Stimulated activated CD4-positive, alpha-beta T cell treated with anti-CD3 and anti-CD28 coated beads, Interleukin-12 subunit alpha, Interleukin-12 subunit beta, amount 100 ng/mL, for 48 hours (primary cell): Measurements from ENCODE around the gene MRPL54.

Experiments
- DNase-seq, 3 donors: peaks; one replicate each; pipeline ENCODE4 v3.0.0-alpha.2; 2020; ENCODE audit warnings: low read depth in 2 of 3, low spot score in 1 of 3

MRPL54 gene

DNA sequence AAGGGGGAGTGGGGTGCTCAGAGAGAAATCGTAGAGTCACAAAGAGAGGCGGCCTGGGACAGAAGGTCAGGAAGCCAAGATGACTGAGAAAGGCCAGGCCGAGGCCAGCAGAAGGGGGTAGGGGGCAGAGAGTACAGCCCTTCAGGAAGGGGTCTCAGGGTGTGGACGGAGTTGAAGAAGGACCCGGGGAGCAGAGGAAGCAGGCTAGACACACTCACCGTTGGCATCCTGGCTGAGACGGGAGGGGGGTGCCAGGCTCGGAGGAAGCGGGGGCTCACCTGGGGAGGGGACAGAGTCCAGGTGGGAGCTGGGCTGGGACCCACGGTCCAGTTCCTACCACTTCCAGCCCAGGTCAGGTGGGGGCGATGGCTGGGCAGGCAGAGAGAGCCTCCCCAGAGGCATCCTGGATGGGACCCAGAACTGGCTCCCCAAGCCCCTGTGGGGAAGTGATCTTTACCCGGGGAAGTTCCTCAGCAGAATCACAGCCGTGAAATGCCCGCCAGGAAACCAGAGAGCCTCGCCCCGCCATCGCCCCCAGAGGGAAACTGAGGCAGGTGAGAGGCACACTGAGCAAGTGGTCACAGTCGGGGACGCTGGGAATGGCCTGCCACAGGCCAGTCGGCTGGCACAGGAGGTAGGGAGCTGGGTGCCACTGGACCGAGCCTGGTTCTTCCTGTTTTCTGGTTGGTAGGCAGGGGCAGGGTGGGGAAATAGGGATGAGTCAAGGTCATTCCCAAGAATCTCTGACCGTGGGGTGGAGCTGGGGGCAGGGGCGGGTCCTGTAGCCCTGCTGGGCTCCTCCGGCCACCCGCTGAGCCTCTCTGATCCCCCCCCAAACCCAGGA, 22.3 kb downstream of the MRPL54 start:
- no peak for DNase-seq

DNA sequence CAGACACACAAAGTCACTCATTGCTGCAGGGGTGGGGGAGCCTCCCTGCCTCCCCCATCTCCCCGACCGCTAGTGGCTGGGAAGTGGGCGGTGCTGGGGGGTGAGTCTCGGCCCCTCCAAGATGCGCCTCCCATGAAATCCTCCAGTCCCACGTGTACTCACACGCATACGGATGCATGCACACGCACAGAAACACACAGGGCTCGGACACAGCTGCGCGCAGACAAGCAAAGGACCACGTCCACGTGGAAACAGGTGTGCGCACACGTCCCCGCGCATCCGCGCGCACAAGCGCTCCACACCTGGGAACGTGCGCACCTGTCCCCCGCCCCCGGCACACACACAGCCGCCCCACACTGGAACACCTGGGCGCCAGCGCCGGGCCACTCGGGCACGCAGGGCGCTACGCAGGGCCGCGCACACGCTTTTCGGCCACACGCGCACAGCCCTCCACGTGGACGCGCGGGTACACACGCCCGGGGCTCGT, 23.0 kb downstream of the MRPL54 start:
- no peak for DNase-seq

DNA sequence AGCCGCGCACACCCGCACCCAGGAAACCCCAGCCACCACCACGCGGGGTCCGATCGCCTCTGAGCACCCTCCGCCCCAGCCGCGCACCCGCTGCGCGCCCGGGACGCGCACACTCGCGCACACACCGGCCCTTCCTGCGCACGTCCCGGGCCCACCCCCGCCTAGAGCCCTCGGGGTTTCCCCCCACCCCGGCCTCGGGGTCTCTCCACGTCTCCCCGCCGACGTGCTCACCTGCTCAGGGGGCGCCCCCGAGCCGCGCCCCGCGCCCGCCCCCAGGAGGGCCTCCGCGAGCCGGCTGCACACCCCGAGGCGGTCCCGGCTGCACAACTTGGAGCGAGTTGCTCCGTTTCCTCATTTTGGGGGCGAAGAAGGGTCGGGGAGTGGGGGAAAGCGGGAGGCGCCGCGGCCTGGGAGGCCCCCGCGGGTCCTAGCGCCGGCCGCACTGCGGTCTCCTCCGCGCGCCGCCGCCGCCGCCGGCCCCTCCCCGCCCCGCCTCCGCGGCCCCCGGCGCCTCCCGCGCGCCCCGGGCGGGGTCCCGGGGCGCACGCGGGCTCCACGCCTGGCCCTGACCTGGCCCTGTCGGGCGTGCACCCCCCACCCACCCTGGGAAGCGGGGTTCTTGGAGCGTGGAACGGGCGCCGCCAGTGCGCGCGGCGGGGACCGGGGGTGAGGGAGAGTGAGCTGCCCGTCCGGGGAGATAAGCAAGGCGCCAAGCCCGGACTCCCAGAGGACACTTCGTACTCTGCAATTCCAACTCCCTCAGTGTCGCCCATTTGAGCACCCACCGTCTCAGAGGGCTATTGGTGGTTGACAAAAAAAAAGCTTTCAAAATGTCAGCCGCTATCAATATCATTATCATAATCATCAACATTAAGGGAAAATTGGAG, 23.7 kb downstream of the MRPL54 start, which contains the start of gene MATK:
Gene MATK (minus strand): TSS at position 444 of the 887 bp plus-strand sequence. CDS start 1,246 bp downstream, outside the sequence.
- DNase-seq = peak in 1 of 3 donors; percentile 10

DNA sequence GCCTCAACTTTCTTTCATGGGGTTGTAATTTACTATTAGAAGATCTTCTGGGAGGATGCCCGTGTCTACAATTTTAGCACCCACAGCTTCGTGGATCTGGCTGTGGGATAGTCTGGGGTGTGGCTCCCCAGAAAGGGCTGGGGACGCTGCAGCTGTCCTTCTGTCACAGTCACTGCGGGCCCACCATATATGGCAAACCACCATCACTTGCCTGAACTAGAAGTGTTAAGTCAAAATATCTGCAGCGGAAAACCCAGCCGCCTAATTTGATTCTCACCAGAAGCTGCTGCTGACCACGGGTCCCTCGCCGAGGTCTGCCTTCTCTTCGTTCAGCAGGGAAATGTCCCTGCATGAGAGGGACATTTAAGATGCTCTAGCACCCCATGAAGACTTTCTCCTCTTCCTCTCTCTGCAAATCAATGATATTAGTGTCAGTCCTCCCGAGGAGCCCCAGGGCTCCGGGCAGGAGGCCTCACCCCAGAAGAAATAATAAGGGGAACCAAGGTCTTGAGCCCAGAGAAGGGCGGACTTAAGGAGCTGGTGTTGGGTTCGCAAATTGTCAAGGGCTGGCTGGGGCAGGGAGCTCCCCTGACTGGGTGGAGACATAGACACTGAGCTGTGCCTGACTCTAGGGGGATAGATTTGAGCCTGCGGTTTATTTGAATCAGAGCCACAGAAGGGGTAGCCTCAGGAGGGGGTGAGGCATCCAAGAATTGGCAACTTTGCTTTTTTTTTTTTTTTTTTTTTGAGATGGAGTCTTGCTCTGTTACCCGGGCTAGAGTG, 26.7 kb downstream of the MRPL54 start:
- no peak for DNase-seq

DNA sequence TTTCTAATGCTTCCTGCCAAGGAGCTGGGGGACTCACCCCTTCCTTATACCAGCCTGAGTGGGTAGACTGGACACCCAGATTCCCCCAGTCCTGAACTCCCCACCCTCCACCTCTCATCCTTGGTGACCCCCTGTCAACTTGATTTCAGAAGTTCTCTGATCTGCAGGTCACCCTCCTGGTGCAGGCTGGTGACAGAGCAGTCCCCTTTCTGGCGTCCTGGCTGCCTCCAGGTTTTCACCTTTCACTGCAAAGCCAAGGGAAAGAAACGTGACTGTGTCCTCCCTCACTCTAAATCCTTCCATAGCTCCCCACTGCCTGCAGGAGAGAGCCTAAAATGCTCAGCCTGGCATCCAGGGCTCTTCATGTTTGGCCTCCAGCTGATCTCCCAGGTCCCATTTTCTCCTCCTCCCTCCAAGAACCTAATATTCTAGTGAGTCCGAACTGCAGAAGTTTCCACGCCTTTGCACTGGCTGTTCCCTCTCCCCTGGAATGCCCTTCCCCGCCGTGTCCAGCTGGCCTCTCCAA, 27.8 kb downstream of the MRPL54 start:
- DNase-seq = no peak

DNA sequence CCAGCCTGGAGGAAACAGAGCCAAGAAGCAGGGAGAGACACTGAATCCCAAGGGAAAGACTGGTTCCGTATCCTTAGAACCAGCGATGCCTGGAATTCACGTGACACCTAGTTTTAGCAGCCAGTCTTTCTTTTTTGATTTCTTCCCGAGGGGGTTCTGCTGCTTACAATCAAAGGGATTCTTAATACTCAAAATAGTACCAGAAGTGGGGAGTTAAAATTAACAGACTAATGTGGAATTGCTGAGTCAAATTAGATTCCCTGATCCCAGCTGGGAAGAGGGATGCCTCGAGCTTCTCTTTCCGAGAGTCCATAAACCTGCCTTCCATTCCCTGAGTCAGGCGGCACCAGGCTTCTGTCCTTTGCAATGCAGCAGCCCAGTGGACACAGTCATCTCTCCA, 28.5 kb downstream of the MRPL54 start:
- DNase-seq = no peak

DNA sequence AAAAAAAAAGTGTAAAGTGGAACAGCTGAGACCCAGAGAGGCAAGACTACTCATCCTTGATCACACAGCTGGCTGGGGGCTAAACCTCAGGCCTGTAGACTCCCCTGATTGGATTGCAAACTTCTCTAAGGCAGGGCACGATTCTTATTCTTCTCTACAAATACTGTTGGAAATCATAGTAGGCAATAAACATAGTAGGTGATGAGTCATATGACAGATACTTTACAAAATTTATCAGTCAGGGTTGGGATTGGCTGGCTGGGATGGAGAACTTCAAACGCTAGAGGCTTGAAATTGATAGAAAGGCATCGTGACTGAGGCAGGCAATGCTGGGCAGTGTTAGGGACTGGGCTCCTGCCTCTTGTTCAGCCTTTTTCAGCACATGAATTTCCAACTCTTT, 29.6 kb downstream of the MRPL54 start:
- no peak for DNase-seq

DNA sequence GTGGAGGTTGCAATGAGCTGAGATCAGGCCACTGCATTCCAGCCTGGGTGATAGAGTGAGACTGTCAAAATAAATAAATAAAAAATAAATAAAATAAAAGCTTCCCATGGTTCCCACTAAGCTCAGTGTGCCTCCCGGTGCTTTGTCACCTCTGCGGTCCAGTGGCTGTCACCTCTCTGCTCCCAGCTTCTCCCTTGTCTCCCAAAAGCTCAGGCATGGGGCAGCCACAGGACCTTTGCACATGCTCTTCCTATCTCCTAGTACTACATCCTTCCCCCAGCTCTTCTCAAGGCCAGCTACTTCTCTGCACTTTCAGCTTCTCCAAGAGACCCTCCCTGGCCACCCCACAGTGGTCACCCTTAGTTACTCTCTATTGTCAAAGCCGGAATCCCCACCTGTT, 31.3 kb downstream of the MRPL54 start:
- no peak for DNase-seq

DNA sequence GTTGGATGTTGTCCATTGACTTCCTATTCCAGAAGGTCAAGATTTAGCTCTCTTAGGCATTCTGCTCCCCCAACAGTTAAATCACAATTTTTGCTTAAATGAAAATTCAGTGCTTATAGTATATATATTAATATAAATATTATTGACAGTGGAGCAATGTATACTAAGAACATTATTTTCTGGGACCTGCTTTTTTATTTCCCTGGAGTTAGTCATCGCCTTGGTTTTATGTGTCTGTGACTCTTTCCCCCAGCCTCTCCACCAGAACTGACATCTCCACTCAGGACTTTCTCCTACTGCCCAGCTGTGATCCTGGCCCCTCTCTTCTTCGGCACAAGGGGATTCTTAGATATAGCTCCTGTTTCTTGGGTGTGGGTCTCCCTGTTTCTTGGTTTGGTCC, 33.9 kb downstream of the MRPL54 start:
- DNase-seq = no peak

DNA sequence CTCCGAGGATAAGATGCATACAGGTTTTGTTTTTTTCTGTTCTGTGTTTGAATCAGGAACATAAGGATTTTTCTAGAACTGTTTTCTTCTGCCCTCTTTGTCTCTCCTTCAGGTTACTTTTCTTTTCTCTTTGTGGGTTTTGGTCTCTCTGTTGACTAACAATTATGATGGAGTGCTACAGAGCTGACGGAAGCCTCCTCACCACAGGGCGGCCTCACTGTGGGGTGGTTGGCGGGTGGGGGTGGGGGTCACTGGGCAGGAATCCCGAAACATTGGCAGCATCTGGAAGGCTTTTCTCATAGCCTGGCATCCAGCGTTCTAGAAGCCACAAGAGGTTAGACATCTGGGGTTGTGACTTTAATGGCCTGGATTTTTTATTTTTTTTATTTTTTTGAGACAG, 35.7 kb downstream of the MRPL54 start:
- no peak for DNase-seq

DNA sequence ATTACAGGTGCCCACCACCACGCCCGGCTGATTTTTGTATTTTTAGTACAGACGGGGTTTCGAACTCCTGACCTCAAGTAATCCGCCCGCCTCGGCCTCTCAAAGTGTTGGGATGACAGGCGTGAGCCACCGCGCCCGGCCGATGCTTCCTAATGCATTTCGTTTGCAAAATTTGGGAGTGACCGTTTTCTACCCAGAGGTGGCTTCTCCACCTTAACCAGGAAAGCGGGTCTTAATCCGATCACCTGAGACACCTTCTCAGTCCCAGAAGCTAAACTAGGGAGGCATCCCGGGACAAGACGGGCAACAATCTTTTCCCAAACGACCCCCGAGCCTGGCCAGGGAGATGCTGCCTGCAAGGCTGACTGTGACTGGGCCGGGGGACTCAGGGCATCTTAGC, 38.5 kb downstream of the MRPL54 start:
- DNase-seq = no peak

DNA sequence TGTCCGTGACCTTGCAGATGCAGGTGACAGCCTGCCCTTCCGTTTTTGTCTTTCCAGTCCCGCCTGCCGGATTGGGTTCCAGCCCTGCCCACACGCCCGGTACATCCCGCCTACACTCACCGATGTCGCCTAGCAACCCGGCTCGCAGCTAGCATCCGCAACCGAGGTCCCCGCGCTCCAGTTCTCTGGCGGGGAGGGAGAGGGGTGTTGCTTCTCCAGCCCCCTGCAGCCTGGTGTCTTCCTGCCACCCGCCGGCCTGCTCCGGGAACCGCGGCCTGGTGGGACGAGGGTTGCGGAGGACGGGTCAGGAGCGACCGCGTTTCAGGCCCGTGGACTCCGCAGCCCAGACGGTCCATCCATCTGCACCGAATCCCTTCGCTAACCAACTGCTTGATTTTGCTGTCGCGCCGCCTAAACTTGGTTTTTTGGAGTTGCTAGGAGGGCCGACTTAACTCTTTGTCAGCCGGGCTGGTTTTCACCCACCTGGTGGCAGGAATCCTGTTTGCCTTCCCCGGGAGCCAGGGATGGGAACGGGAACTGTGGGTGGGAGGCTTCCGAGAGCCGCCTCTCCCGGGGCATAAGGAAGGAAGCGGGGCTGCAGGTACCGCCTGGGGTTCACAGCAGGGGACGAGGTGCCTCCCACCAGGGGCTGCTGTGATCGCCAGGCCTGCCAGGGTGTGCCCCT, 39.1 kb downstream of the MRPL54 start:
- DNase-seq = peak in 1 of 3 donors; percentile 43

DNA sequence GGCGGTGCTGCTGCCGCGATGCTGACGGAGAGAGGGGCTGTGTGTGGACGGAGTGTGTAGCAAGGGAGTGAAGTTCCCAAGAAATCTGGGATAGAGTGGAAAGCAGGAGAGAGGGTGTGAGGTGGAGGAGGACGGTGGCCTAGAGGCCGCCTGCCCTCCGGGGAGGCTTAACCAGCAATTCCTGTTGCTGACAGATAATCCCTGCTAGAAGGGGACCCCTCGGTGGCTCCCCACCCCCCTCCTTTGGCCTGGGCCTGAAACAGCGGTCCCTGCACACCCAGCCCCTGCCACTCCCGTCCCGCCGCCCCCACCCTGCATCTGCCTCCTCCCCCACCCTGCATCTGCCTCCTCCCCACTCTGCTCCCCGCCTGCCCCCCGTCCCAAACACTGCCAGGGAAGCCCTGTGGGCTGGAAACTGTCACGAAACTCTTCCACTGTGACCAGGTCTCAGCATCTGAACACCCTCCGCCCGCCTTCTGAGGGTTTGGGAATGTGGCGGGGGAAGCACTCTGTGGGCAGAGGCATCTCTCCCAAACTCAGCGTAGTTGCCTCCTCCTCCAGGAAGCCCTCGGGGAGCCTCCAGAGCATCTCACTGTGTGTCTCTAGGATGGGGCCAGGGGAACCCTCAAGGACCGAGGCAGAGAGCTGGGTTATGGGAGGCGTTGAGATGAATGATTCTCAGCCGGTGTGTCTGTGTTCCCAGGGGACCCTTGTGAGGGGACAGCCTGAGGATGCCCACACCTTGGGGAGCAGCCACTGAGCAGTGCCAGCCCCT, 40.8 kb downstream of the MRPL54 start:
- no peak for DNase-seq

DNA sequence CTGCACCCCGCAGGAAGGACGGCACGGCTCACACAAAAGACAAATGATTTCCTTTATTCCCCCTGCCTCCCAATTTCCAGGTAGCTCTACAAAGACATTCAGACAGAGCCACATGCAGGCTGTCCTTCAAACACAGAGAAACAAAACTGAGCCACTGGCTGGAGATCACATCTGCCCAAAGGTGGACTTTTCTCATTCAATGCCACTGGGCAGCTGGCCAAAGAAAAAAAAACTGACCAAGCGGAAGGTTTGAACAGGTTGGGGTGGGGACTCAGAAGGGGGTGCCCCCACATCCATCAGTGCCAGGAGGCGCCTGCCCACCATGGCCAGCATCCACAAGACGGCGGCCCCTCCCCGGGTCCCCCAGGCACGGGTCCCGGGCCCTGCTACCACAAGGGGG, 41.5 kb downstream of the MRPL54 start:
- DNase-seq = no peak

DNA sequence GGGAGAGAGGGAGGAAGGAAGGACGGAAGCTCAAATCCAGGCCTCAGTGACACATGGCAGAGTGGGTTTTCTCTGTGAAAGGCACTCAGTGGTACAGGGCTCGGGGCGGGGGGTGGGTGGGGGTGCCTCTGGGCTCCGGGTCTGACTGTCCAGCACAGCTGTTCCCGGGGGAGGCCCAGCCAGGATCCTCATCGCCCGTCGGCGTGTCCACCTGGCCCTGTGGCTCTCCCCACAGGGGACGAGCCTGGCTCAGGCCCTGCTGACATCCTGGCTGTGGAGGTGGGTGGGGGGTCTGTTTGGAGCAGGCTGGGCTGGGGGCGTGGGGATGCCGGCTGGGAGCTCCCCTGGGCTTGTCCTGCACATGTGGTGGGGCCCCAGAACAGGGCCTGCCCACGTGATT, 41.9 kb downstream of the MRPL54 start:
- DNase-seq = no peak

DNA sequence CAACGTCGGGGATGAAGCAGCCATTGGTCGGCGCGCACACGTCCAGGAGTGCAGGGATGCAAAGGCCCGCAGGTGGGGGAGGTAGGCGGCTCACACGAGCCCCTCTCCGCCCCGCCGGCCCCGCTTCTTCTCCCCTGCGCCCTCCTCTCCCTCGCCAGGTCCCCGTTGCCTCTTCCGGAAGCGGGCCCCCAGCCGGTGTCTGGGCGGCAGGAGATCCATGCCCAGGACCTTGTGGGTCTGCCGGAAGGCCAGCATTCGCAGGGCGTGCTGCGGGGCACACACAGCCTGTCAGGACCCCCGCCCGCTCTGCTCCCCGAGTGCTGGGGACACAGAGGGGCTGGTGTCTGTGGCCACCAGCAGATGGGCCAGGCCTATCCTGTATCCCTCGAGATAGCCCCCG, 43.4 kb downstream of the MRPL54 start:
- no peak for DNase-seq

DNA sequence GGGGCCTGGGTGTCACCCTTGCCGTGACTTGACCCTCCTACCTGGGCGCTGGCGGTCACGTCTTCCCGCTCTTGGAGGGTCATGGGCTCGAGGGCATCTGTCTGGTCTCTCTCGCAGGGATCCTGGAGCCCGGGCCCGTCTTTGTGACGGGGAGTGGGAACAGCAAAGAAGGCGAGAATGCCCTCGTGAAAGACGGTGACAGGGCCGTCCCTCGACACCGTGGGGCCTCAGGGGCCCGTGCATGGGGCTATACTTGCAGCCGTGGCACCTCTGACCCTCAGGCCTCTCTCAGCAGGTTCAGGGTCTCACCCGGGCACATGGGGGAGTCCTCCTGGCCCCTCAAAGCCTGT, 44.6 kb downstream of the MRPL54 start:
- no peak for DNase-seq

DNA sequence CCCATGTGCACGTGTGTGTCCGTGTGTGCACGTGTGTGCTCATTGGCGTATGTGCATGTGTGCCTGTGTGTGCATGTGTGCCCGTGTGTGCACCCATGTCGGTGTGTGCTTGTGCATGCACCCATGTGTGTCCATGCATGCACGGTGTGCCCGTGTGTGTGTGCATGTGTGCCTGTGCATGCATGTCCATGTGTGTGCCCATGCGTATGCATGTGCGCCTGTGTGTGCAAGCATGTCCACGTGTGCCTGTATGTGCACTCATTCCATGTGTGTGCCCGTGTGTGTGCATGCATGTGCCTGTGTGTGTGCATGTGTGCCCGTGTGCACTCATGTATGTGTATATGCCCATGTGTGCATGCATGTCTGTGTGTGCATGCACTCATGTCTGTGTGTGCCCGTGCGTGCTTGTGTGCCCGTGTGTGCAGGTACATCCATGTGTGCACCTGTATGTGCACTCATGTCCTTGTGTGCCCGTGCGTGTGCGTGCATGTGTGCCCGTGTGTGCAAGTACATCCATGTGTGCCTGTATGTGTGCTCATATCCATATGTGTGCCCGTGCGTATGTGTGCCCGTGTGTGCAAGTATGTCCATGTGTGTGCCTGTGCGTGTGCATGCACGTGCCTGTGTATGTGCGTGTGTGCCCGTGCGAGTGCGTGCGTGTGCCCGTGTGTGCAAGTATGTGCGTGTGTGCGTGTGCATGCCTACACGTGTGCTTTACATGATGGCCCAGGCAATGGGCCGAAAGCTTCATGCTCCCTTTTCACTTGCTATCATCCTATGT, 45.3 kb downstream of the MRPL54 start:
- DNase-seq = no peak
